Stomach (tissue), 4 donors: ENCODE data around the gene LILRB4.

ENCODE experiments used
- CTCF ChIP-seq, 7 experiments: fragments of 450-650 bp in 4 of 7; fragments of 200-600 bp in 3 of 7; sonication (generic) in 3 of 7; IDR thresholded peaks; one replicate each; pipeline ENCODE4 v1.5.1; 2016 to 2019; ENCODE audit warnings: antibody characterized with exemption in 7 of 7, control low read depth in 2 of 7, mild to moderate bottlenecking in 1 of 7
- POLR2A ChIP-seq, 4 donors: fragments of 450-650 bp; IDR thresholded peaks; one replicate each; pipeline ENCODE4 v1.6.1; 2016; ENCODE audit warnings: antibody characterized with exemption in 4 of 4, control low read depth in 2 of 4, mild to moderate bottlenecking in 1 of 4, moderate library complexity in 1 of 4

- TF ChIP-seq CTCF (IDR thresholded peaks at IDR 0.05): no peak
- TF ChIP-seq POLR2A (IDR thresholded peaks at IDR 0.05): no peak
Observed at GRCh38 chr19:54708781-54709180, 46.0 kb downstream of the LILRB4 start.
